HG03025 (cell line): ENCODE results near the gene IFNA4.
"Not testable (repeated sequence)": the region's sequence is repeated elsewhere in the genome, so short reads cannot be mapped to it uniquely, and the experiment has no call there.

ENCODE experiments used
- ATAC-seq: cut with Tn5 transposase; IDR thresholded peaks from one replicate; pipeline ENCODE4 v1.9.1; 2021; ENCODE audit warnings: mild to moderate bottlenecking, moderate library complexity; ENCODE audit not compliant: unreplicated experiment, low FRiP score

Gene IFNA4

DNA sequence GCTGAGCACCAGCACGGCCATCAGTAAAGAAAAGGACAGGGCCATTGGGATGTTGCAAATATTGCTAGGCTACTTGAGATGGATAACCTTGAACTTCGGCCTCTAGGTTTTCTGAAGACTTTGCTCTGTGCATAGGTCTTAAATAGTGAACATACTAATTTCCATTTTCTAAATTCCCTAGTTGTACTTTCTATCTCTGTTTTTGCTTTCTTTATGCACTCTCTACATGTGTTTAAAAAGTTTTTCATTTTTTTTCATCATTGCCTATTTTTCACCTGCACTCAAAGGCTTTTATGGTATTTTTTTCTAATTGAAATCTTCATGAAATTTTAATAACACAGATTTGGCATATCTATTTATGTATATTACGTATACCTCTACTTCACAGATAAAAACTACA is at the start of gene IFNA4:
Gene IFNA4, minus strand, starts transcription at position 101 of the 400 bp plus-strand sequence. Its CDS starts 56 bp downstream, at position 45.
- ATAC-seq = not testable (repeated sequence)

DNA sequence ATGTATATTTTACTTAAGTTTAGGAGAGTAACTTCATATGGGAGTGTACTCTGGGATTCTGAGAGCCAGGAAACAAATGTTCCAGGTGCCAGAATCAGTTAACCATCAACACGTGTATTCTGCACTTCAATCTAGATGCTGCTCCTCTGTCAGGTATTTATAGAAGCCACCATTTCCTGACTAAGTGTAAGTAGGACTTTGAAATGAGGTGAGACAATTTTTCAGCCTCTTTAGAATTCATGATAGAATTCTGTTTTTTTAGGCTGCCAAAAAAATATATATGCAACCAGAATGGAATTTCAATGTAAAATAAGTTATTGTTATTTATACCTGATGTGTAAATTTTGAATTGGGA is 49.0 kb upstream of the IFNA4 start:
- ATAC-seq = not testable (repeated sequence)

DNA sequence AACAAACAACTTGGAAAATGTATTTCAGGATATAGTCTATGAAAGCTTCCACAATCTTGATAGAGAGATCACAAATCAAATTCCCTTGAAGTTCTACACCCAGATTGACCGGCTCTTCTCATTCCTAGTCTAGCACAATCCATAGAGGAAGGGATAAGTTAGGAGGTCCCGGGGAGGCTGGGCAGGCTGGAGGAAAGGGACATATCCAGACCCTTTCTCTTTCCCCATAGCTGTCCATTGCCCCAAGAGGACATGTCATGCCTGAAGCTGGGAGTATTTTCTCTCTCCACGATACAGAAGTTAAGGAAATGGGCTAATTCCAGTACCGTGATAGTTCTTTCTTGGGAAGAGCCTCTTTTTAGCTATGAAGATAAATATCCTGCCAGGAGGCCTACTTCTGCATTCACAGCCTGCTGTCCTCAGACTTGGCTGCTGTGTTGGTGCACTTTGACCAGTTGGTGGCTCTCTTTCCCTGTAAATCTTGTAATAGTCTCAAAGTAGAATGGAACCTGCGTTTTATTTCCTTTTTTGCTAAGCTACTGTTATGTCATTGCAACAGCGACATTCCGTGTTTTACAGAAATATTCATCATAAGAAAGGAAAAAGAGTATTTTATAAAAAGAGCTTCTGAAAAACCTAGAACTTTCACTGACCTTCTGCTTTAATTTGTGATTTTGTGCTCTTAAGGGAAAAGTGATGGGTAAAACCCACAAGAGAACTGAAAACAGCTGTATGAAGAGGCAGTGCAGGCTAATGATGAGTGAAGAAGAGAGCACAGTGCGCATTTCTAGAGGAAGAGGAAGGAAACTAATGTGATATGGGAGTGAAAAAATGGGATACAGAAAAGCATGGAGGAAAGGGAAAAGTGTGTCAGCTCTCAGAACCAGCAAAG is 48.3 kb upstream of the IFNA4 start:
- ATAC-seq = peak; percentile 51

DNA sequence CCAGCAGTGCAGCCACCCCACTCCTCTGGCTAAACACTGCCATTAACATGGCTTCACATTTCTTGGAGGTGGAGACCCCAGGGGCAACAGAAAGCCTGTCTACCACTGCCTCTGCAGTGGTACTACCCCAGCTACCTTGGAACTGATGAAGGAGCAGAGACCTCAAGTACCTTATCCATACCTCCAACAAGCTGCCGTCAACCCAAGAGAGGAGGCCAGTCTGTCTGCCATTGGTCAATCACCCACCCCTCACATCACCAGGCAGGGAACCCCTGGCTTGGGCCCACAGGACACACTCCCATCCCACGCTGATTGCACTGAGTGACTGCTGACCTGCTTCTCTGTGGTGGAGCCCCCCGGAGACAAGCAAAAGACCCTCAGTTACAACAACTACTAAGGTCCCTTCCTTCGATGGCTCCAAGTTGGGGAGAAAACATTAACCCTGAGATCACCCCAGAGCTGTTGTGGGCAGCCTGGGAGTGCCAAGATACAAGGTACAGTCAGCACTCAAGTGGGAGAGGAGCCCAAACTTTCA is 46.8 kb upstream of the IFNA4 start:
- ATAC-seq = no peak

DNA sequence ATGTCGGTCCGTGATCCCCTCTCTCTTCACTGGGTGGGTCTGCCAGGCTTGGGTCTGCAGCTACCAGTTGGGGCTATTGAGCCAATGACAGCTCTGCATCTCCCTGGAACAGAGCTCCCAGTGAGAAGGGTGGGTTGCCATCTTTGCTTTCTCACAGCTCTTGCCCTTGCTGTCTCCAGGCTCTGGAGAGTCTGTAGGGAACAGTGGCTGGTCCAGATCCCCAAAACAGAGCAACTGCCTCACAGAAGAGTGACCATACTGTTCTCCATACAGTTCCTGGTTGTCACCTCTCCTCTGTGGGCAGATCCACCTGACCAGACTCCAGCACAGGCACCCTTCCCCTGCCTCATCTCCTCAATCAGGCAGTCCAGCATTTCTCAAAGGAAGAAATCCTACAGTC is 45.9 kb upstream of the IFNA4 start:
- ATAC-seq = no peak

DNA sequence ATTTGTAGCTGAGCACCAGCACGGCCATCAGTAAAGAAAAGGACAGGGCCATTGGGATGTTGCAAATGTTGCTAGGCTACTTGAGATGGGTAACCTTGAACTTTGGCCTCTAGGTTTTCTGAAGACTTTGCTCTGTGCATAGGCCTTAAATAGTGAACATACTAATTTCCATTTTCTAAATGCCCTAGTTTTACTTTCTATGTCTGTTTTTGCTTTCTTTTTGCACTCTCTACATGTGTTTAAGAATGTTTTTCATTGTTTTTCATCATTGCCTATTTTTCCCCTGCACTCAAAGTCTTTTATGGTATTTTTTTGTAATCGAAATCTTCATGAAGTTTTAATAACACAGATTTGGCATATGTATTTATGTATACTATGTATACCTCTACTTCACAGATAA is 40.7 kb upstream of the IFNA4 start, which contains the start of gene IFNA17:
Gene IFNA17, minus strand, starts transcription at position 101 of the 400 bp plus-strand sequence. Its CDS starts 49 bp downstream, at position 52.
- ATAC-seq = no peak

DNA sequence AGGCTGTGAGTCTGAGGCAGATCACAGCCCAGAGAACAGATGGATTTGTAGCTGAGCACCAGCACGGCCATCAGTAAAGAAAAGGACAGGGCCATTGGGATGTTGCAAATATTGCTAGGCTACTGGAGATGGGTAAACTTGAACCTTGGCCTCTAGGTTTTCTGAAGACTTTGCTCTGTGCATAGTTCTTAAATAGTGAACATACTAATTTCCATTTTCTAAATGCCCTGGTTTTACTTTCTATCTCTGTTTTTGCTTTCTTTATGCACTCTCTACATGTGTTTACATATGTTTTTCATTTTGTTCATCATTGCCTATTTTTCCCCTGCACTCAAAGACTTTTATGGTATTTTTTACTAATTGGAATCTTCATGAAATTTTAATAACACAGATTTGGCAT is 29.8 kb upstream of the IFNA4 start, which contains the start of gene IFNA16:
Gene IFNA16, minus strand, starts transcription at position 101 of the 400 bp plus-strand sequence. Its CDS starts 6 bp downstream, at position 95.
- not testable (repeated sequence) for ATAC-seq

DNA sequence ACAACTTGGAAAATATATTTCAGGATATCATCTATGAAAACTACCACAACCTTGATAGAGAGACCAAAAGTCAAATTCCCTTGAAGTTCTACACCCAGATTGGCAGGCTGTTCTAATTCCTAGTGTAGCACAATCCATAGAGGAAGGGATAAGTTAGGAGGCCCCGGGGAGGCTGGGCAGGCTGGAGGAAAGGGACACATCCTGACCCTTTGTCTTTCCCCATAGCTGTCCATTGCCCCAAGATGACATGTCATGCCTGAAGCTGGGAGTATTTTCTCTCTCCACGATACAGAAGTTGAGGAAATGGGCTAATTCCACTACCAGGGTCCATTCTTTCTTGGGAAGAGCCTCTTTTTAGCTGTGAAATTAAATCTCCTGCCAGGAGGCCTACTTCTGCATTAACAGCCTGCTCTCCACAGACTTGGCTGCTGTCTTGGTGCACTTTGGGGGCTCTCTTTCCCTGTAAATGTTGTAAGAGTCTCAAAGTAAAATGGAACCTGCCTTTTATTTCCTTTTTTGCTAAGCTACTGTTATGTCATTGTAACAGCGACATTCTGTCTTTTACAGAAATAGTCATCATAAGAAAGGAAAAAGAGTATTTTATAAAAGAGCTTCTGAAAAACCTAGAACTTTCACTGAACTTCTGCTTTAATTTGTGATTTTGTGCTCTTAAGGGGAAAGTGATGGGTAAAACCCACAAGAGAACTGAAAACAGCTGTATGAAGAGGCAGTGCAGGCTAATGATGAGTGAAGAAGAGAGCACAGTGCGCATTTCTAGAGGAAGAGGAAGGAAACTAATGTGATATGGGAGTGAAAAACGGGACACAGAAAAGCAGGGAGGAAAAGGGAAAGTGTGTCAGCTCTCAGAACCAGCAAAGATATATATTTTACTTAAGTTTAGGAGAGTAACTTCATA is 26.3 kb upstream of the IFNA4 start:
- not testable (repeated sequence) for ATAC-seq

DNA sequence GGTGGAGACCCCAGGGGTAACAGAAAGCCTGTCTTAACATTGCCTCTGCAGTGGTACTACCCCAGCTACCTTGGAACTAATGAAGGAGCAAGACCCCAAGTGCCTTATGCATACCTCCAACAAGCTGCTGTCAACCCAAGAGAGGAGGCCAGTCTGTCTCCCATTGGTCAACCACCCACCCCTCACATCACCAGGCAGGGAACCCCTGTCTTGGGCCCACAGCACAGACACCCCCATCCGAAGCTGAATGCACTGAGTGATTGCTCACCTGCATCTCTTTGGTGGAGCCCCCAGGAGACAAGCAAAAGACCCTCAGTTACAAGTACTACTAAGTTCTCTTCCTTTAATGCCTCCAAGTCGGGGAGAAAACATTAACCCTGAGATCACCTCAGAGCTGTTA is 24.8 kb upstream of the IFNA4 start:
- not testable (repeated sequence) for ATAC-seq

DNA sequence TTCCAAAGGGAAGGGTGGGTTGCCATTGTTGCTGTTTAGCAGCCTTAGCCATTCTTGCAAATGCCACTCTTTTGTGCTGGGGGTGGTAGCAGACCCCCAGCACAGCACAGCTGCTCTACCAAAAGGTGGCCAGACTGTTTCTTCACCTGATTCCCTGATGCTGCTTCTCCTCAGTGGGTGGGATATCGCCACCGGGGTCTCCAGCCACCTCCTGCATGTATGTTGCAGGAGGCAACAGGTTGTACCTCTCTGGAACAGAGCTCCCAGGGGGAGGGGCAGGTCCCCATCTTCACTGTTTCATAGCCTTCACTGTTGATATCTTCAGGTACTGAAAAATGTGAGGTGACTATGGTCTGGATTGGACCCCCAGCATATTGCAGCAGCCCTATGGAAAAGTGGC is 23.4 kb upstream of the IFNA4 start:
- ATAC-seq = not testable (repeated sequence)

DNA sequence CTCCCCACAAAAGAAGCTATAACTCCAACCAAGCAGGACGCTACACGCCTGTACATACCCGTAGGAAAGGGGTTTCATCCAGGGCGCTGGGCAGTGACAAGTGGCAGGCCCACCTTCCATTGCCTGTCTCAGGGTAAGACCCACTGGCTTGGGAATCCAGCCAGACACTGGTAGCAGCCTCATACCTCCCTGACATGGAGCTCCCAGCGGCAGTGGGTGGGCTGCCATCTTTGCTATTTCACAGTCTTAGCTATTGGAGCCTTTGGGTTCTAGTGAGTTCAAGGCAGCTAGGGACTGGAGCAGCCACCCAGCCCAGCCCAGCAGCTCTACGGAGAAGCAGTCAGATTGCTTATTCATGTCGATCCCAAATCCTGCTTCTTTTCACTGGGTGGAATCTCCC is 22.9 kb upstream of the IFNA4 start:
- ATAC-seq = no peak

DNA sequence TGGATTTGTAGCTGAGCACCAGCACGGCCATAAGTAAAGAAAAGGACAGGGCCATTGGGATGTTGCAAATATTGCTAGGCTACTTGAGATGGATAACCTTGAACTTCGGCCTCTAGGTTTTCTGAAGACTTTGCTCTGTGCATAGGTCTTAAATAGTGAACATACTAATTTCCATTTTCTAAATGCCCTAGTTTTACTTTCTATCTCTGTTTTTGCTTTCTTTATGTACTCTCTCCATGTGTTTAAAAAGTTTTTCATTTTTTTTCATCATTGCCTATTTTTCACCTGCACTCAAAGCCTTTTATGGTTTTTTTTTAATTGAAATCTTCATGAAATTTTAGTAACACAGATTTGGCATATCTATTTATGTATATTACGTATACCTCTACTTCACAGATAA is 19.7 kb upstream of the IFNA4 start, which contains the start of gene IFNA10:
Gene IFNA10, minus strand, starts transcription at position 101 of the 400 bp plus-strand sequence. Its CDS starts 46 bp downstream, at position 55.
- ATAC-seq = not testable (repeated sequence)

DNA sequence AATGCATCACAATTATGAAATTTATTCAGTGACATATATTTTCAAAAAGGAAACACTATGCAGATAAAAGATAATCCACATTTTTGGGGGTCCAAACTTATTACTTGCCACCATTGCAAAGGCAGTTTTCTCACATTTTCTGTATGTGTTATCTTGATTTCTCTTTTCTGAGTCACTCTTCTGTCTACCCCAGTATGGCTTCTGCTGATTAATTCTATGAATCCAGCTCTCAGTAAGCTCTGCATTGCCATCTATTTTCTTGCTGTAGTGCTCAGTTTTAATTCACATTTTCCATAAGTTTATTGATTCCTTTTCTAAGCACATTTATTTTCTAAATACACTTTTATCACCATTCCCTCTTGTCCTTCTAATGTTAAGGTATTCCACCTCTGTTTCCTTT is 17.8 kb upstream of the IFNA4 start:
- ATAC-seq = no peak

DNA sequence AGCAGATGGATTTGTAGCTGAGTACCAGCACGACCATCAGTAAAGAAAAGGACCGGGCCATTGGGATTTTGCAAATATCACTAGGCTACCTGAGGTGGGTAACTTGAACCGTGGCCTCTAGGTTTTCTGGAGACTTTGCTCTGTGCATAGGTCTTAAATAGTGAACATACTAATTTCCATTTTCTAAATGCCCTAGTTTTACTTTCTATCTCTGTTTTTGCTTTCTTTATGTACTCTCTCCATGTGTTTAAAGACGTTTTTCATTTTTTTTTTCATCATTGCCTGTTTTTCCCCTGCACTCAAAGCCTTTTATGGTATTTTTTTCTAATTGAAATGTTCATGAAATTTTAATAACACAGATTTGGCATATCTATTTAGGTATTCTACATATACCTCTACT is 14.7 kb upstream of the IFNA4 start, which contains the start of gene IFNA7:
Gene IFNA7, minus strand, starts transcription at position 101 of the 400 bp plus-strand sequence. Its CDS starts 40 bp downstream, at position 61.
- ATAC-seq = not testable (repeated sequence)

DNA sequence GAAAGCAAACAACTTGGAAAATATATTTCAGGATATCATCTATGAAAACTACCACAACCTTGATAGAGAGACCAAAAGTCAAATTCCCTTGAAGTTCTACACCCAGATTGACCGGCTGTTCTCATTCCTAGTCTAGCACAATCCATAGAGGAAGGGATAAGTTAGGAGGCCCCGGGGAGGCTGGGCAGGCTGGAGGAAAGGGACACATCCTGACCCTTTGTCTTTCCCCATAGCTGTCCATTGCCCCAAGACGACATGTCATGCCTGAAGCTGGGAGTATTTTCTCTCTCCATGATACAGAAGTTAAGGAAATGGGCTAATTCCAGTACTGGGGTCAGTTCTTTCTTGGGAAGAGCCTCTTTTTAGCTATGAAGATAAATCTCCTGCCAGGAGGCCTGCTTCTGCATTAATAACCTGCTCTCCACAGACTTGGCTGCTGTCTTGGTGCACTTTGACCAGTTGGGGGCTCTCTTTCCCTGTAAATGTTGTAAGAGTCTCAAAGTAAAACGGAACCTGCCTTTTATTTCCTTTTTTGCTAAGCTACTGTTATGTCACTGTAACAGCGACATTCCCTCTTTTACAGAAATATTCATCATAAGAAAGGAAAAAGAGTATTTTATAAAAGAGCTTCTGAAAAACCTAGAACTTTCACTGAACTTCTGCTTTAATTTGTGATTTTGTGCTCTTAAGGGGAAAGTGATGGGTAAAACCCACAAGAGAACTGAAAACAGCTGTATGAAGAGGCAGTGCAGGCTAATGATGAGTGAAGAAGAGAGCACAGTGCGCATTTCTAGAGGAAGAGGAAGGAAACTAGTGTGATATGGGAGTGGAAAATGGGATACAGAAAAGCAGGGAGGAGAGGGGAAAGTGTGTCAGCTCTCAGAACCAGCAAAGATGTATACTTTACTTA is 7.7 kb upstream of the IFNA4 start:
- ATAC-seq = peak; percentile 88

DNA sequence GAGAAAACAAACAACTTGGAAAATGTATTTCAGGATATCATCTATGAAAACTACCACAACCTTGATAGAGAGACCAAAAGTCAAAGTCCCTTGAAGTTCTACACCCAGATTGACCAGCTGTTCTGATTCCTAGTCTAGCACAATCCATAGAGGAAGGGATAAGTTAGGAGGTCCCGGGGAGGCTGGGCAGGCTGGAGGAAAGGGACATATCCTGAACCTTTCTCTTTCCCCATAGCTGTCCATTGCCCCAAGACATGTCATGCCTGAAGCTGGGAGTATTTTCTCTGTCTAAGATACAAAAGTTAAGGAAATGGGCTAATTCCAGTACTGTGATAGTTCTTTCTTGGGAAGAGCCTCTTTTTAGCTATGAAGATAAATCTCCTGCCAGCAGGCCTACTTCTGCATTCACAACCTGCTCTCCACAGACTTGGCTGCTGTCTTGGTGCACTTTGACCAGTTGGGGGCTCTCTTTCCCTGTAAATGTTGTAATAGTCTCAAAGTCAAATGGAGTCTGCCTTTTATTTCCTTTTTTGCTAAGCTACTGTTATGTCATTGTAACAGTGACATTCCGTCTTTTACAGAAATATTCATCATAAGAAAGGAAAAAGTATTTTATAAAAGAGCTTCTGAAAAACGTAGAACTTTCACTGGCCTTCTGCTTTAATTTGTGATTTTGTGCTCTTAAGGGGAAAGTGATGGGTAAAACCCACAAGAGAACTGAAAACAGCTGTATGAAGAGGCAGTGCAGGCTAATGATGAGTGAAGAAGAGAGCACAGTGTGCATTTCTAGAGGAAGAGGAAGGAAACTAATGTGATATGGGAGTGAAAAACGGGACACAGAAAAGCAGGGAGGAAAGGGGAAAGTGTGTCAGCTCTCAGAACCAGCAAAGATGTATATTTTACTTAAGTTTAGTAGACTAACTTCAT is 4.3 kb downstream of the IFNA4 start:
- peak; percentile 89 for ATAC-seq

DNA sequence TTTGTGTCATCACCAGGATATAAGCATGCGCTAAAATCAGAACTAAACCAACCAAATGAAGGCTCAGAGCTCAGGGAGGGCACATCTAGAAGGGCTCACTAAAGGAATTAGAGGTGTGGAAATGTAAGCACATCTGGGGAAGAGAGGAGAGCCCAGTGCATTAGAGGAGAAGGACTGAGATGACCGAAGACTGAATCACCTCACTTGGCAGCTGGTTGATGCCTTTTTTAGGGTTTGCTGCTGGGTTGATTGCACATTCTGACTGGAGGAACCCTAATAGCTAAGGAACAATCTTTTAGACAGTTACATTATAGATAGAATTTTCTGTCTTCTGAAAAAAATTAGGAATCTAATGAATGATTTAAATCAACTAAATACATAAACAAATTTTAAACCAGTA is 12.7 kb downstream of the IFNA4 start:
- ATAC-seq = no peak

DNA sequence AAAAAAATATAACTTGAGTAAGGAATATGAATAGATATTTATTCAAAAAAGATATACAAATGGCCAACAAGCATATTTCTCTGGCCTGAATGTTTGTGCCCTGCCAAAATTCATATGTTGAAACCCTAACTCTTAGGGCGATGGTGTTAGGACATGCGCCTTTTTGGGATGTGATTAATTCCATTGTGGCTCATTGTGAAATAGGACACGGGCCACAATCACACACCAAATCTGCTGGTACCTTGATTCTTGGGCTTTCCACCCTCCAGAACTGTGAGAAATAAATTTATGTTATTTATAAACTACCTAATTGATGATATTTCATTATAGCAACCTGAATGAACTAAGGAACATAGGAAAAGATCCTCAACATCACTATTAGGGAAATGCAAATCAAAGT is 15.2 kb downstream of the IFNA4 start:
- ATAC-seq = no peak
